ENCODE data around the gene RMI2. TPM values are rescaled to one million over a fixed set of nuclear protein-coding genes. Genes with fewer than 3 reads are reported as not detected.
A peak's percentile ranks its signal among the peaks of the same experiment; 100 is the strongest.

The RMI2 gene
- total RNA-seq, 6 experiments from 2014 or later: 0.37 to 2.9 (median 1.0) TPM

DNA sequence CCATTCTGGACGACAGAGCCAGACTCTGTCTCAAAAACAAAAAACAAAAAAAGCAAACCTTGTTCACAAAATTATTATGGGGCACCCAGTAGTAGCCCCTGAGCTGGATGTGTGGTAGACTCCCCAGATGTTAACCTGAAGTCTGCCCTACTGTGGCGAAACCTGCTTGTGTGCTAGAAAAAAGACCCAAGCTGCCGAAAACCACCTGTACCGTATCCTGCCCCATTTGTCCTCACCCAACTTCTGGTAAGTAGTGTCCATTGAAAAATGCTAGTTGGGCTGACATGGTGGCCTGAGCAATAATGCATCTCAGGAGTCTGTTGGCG is 9.1 kb downstream of the RMI2 start:
- H3K36me3 ChIP-seq: no peaks in the 10 kb centered on the region
- no peaks in the 10 kb centered on the region for H3K4me1 ChIP-seq
- DNase-seq (no peak), ATAC-seq (no peak)
- no peak overlapping the region for H3K4me3 ChIP-seq
- no peak overlapping the region for H3K27ac ChIP-seq
- WGBS (ENCODE audit: insufficient coverage, low coverage, low lambda C conversion rate, missing lambda C conversion rate): 75% methylated on average over 2 of the region's 5 CpGs
- no peaks in the 10 kb centered on the region for H3K27me3 ChIP-seq
- intact Hi-C loops (cut with DNase I): loop anchor here in 1 of 2 donors (10.0 kb wide), 1 partner anchor 380 kb away; no protein-coding TSS in a partner anchor
- no peak for TF ChIP-seq POLR2A (IDR thresholded peaks at IDR 0.05)
- TF ChIP-seq, protein P1, sequence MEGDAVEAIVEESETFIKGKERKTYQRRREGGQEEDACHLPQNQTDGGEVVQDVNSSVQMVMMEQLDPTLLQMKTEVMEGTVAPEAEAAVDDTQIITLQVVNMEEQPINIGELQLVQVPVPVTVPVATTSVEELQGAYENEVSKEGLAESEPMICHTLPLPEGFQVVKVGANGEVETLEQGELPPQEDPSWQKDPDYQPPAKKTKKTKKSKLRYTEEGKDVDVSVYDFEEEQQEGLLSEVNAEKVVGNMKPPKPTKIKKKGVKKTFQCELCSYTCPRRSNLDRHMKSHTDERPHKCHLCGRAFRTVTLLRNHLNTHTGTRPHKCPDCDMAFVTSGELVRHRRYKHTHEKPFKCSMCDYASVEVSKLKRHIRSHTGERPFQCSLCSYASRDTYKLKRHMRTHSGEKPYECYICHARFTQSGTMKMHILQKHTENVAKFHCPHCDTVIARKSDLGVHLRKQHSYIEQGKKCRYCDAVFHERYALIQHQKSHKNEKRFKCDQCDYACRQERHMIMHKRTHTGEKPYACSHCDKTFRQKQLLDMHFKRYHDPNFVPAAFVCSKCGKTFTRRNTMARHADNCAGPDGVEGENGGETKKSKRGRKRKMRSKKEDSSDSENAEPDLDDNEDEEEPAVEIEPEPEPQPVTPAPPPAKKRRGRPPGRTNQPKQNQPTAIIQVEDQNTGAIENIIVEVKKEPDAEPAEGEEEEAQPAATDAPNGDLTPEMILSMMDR (IDR thresholded peaks at IDR 0.05): no peak
- H3K9me3 ChIP-seq: no peaks in the 10 kb centered on the region

DNA sequence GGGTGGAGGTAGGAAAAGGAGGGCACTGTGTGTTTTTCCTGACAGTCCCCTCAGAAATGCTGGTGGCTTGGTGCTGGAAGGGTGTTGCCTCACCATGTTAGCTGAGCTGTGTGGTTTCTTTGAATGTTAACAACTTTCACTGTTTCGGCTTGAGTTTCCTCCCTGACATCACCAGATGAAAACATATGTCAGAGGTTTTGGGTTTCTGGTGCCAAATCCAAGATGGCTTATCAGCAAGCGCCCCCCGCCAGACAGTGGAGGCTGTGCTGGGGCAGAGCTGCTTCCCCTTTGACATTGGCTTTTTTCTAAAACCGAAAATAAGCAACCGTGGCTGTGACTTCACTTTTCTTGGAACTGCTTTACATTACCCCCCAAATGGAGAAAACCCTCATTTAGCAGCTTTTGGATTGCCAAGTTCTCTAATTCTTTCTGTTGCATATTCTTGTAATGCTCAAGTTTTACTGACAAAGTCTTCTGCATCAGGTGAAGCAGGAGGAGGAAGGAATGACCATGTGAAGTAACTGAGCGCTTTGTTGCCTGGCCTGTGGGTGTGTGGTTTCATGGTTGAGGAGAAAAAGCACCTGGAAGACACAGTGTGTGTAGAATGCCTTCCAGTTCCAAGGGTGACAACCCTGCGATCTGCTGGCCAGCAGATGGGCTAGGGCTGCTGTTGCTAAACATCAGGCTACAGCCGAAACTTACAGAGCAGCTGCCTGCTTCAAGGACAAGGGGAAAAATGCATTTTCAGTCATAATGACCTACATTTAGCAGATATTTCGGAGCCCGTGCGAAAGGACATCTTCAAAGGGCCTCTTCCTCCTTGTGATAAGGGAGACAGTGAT is 9.7 kb downstream of the RMI2 start:
- no peaks in the 10 kb centered on the region for H3K9me3 ChIP-seq
- H3K4me3 ChIP-seq: no peak overlapping the region
- WGBS (ENCODE audit: insufficient coverage, low coverage, low lambda C conversion rate, missing lambda C conversion rate): 40% methylated on average over 8 of the region's 11 CpGs
- no peaks in the 10 kb centered on the region for H3K4me1 ChIP-seq
- no peaks in the 10 kb centered on the region for H3K36me3 ChIP-seq
- no peak overlapping the region for H3K27ac ChIP-seq
- TF ChIP-seq, protein P1 (IDR thresholded peaks at IDR 0.05): no peak
- TF ChIP-seq POLR2A (IDR thresholded peaks at IDR 0.05): no peak
- DNase-seq (no peak), ATAC-seq (peak in 1 of 4 donors; percentile 44)
- no peaks in the 10 kb centered on the region for H3K27me3 ChIP-seq
- intact Hi-C loops (cut with DNase I): loop anchor here (5.0 to 10.0 kb wide), 2 partner anchors 378 to 380 kb away; no protein-coding TSS in a partner anchor

DNA sequence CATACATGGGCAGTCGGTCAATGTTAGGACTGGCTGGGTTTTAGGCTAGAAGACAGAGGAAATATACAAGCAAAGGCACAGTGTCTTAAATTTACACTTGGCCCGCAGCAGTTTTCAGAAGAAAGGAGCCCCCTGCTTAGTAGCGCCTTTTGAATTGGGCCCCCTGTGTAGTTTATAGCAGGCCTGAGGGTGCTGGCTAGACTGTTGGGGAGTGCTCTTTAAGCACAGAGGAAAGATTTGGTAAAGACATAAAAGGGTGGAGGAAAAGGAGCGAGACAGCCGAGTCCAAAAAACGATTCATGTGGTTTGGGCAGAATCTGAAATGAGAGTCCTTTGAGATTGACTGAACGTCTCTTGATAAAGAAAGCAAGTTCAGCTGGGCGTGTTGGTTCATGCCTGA is 10.6 kb downstream of the RMI2 start:
- no peak overlapping the region for H3K4me3 ChIP-seq
- H3K27ac ChIP-seq: no peak overlapping the region
- 78% methylated on average over 8 of the region's 8 CpGs for WGBS (ENCODE audit: insufficient coverage, low coverage, low lambda C conversion rate, missing lambda C conversion rate)
- intact Hi-C loops (cut with DNase I): loop anchor here (5.0 to 10.0 kb wide), 2 partner anchors 379 to 381 kb away; no protein-coding TSS in a partner anchor
- DNase-seq: no peak
- H3K27me3 ChIP-seq: no peaks in the 10 kb centered on the region
- no peaks in the 10 kb centered on the region for H3K9me3 ChIP-seq
- no peak for ATAC-seq
- no peaks in the 10 kb centered on the region for H3K36me3 ChIP-seq
- TF ChIP-seq POLR2A (IDR thresholded peaks at IDR 0.05): no peak
- TF ChIP-seq, protein P1 (IDR thresholded peaks at IDR 0.05): no peak
- no peaks in the 10 kb centered on the region for H3K4me1 ChIP-seq

DNA sequence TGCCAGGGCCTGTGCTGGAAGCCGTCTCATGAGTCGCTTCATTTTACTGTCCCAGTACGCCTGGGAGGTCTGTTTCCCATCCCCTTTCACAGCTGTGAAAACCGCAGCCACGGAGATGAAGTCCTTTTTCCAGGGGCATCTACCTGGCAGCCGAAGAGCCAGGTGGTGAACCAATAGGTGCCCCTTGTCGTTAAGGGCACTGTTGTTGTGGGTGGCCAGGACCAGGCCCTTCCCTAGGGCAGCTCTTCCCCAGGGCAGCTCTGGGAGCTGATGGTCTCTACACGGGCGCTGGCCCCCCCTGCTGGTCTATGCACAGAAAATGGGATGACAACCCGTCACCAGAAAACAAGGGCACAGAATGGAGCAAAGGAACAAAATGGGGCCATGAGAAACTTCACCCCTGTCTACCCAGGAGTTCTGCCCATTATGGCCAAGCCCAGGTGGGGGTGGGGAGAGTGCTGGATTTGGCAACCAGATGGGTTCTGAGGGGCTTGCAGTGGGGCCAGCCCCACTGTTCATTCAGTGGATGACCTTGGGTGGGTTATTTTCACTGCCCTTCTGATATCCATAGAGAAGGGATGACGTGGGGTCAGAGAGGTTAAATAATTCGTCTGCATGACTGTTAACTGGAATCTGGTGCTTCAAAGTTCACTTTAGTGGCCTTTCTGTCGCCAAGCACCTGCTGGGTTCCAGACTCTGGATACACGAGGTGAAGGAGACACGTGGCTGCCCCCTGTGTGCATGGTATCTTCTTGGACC is 11.5 kb downstream of the RMI2 start:
- H3K4me3 ChIP-seq: no peak overlapping the region
- no peaks in the 10 kb centered on the region for H3K9me3 ChIP-seq
- H3K27ac ChIP-seq: no peak overlapping the region
- intact Hi-C loops (cut with DNase I): loop anchor here (5.0 to 10.0 kb wide), 2 partner anchors 379 to 382 kb away; no protein-coding TSS in a partner anchor
- TF ChIP-seq, protein P1 (IDR thresholded peaks at IDR 0.05): peak; percentile 67 to 76 (median 70)
- no peak for TF ChIP-seq POLR2A (IDR thresholded peaks at IDR 0.05)
- peak; percentile 78 to 81 (median 81) for DNase-seq
- no peaks in the 10 kb centered on the region for H3K4me1 ChIP-seq
- H3K27me3 ChIP-seq: no peaks in the 10 kb centered on the region
- ATAC-seq: peak; percentile 94 to 95 (median 94)
- 55% methylated on average over 9 of the region's 15 CpGs for WGBS (ENCODE audit: insufficient coverage, low coverage, low lambda C conversion rate, missing lambda C conversion rate)
- H3K36me3 ChIP-seq: no peaks in the 10 kb centered on the region
